MM.1S (cell line): ENCODE results near the gene MTG1.

Source experiments
- DNase-seq: peaks from one replicate; pipeline ENCODE4 v3.0.0-alpha.2; 2015
- H2AFZ ChIP-seq: fragments of 300-600 bp; sonication (generic); 2 replicates; pipeline ENCODE4 v1.6.0; 2016; ENCODE audit warnings: antibody characterized with exemption, low read length
- H3F3A ChIP-seq: fragments of 300-600 bp; sonication (generic); 2 replicates; pipeline ENCODE4 v1.6.1; 2016; ENCODE audit warnings: mild to moderate bottlenecking, antibody characterized with exemption, low read length, moderate library complexity, mixed read lengths; ENCODE audit not compliant: insufficient read depth
- H3K27ac ChIP-seq: fragments of 300-600 bp; sonication (generic); 2 replicates; pipeline ENCODE4 v1.5.1; 2016; ENCODE audit warnings: mild to moderate bottlenecking, low read length
- H3K27me3 ChIP-seq: fragments of 300-600 bp; sonication (generic); replicated peaks from 2 replicates; pipeline ENCODE4 v1.6.0; 2016; ENCODE audit warnings: low read length; ENCODE audit not compliant: insufficient read depth
- H3K36me3 ChIP-seq: fragments of 300-600 bp; sonication (generic); replicated peaks from 2 replicates; pipeline ENCODE4 v1.6.1; 2016; ENCODE audit warnings: mild to moderate bottlenecking, low read length, mixed read lengths; ENCODE audit not compliant: insufficient read depth
- H3K4me1 ChIP-seq: fragments of 300-600 bp; sonication (generic); 2 replicates; pipeline ENCODE4 v1.6.1; 2016; ENCODE audit warnings: low read length, mixed read lengths
- H3K4me2 ChIP-seq: fragments of 300-600 bp; sonication (generic); 2 replicates; pipeline ENCODE4 v1.6.0; 2016; ENCODE audit warnings: low read depth, low read length
- H3K4me3 ChIP-seq: fragments of 300-600 bp; sonication (generic); 2 replicates; pipeline ENCODE4 v1.5.1; 2016; ENCODE audit warnings: low read length, mixed read lengths
- H3K79me2 ChIP-seq: fragments of 300-600 bp; sonication (generic); 2 replicates; pipeline ENCODE4 v1.6.1; 2016; ENCODE audit warnings: mixed run types, low read length, mixed read lengths
- H3K9ac ChIP-seq: fragments of 300-600 bp; sonication (generic); 2 replicates; pipeline ENCODE4 v1.6.1; 2016; ENCODE audit warnings: low read length, mixed read lengths
- H3K9me2 ChIP-seq: fragments of 300-600 bp; sonication (generic); replicated peaks from 2 replicates; pipeline ENCODE4 v1.6.1; 2016; ENCODE audit warnings: mild to moderate bottlenecking, low read length, mixed read lengths; ENCODE audit not compliant: insufficient read depth
- H3K9me3 ChIP-seq: fragments of 300-600 bp; sonication (generic); replicated peaks from 2 replicates; pipeline ENCODE4 v1.6.1; 2016; ENCODE audit warnings: mild to moderate bottlenecking, low read length, mixed read lengths; ENCODE audit not compliant: insufficient read depth
- H4K20me1 ChIP-seq: fragments of 300-600 bp; sonication (generic); 2 replicates; pipeline ENCODE4 v1.6.1; 2016; ENCODE audit warnings: mild to moderate bottlenecking, low read length, moderate library complexity, mixed read lengths; ENCODE audit not compliant: insufficient read depth
- CTCF ChIP-seq: fragments of 300-600 bp; sonication (generic); IDR thresholded peaks from 2 replicates; pipeline ENCODE4 v1.5.1; 2016; ENCODE audit warnings: antibody characterized with exemption, low read length, mixed read lengths
- EZH2 ChIP-seq: fragments of 300-600 bp; sonication (generic); optimal IDR thresholded peaks from 2 replicates; pipeline ENCODE3; 2017; ENCODE audit warnings: low read depth, mild to moderate bottlenecking, antibody characterized with exemption, low read length, mixed read lengths
- EZH2phosphoT487 ChIP-seq: fragments of 300-600 bp; sonication (generic); IDR thresholded peaks from 2 replicates; pipeline ENCODE4 v1.6.1; 2018; ENCODE audit warnings: antibody characterized with exemption, low read length

The MTG1 gene

GRCh38 chr10:133441780-133442179, 47.8 kb downstream of the MTG1 start:
- Histone ChIP-seq H3K4me1 (no peaks in the 10 kb centered on the region), H3K9me3 (no peaks in the 10 kb centered on the region), H3K9me2 (no peaks in the 10 kb centered on the region), H3K27ac (no peak overlapping the region), H4K20me1 (no peaks in the 10 kb centered on the region), H3K4me2 (no peak overlapping the region), H3K79me2 (no peaks in the 10 kb centered on the region), H3K36me3 (no peaks in the 10 kb centered on the region), H2AFZ (no peak overlapping the region), H3F3A (no peaks in the 10 kb centered on the region), H3K9ac (no peak overlapping the region), H3K4me3 (no peak overlapping the region), H3K27me3 (no peaks in the 10 kb centered on the region)
- no peak for TF ChIP-seq CTCF
- TF ChIP-seq EZH2: no peak
- no peak for TF ChIP-seq EZH2phosphoT487
- no peak for DNase-seq

DNA sequence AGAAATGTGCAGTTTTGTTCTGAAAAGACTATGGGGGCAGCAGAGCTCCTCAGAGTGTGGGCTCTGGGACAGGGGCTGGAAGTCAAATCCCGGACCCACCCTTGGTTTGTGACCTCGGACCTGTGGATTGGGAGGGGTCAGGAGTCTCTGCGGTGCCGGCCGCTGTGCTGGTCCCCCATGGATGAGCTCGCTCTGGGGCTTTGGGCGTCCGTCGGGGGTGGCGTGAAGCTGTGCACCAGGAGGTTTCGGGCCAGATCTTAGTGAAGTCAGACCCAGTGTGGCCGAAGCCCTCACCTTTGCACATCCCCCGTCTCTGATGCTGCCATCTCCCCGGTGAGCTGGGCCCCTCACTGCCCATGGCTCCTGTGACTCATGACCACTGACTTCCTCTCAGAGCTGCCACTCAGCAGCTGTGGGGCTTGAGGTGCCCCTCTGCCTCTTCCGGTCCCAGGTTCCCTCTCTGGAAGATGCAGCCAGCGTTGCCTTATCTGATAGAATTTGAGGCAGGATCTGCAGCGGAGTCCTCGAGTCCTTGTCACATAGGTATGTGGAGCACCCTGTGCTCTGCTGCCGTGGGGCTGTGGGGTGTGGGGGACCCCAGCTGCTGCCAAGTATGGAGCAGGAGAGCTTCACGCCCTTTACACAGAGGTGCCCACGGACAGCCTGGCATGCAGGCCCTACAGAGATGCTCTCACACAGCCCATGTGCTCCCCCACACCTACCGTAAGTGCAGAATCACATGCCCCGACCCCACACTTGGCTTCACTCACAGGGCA, 48.4 kb downstream of the MTG1 start:
- no peaks in the 10 kb centered on the region for H3K9me3 ChIP-seq
- no peaks in the 10 kb centered on the region for H3K9me2 ChIP-seq
- no peaks in the 10 kb centered on the region for H3K27me3 ChIP-seq
- H2AFZ ChIP-seq: no peak overlapping the region
- no peaks in the 10 kb centered on the region for H4K20me1 ChIP-seq
- TF ChIP-seq EZH2phosphoT487: no peak
- TF ChIP-seq CTCF: no peak
- no peak for DNase-seq
- no peak overlapping the region for H3K9ac ChIP-seq
- no peak overlapping the region for H3K4me2 ChIP-seq
- H3F3A ChIP-seq: no peaks in the 10 kb centered on the region
- H3K4me3 ChIP-seq: no peak overlapping the region
- H3K79me2 ChIP-seq: no peaks in the 10 kb centered on the region
- no peaks in the 10 kb centered on the region for H3K4me1 ChIP-seq
- H3K36me3 ChIP-seq: no peaks in the 10 kb centered on the region
- no peak overlapping the region for H3K27ac ChIP-seq

GRCh38 chr10:133442967-133443924, 49.3 kb downstream of the MTG1 start:
- no peaks in the 10 kb centered on the region for H3K36me3 ChIP-seq
- H3K9me2 ChIP-seq: no peaks in the 10 kb centered on the region
- H3F3A ChIP-seq: no peaks in the 10 kb centered on the region
- H3K4me1 ChIP-seq: no peaks in the 10 kb centered on the region
- no peak overlapping the region for H2AFZ ChIP-seq
- no peaks in the 10 kb centered on the region for H3K79me2 ChIP-seq
- no peak for DNase-seq
- H4K20me1 ChIP-seq: no peaks in the 10 kb centered on the region
- no peaks in the 10 kb centered on the region for H3K27me3 ChIP-seq
- no peaks in the 10 kb centered on the region for H3K9me3 ChIP-seq
- H3K4me3 ChIP-seq: no peak overlapping the region
- H3K9ac ChIP-seq: no peak overlapping the region
- H3K4me2 ChIP-seq: no peak overlapping the region
- TF ChIP-seq EZH2: no peak
- no peak for TF ChIP-seq CTCF
- TF ChIP-seq EZH2phosphoT487: no peak
- no peak overlapping the region for H3K27ac ChIP-seq
